ENCODE data around the gene OSR1.
A peak's percentile ranks its signal among the peaks of the same experiment; 100 is the strongest.

- TF ChIP-seq, protein P1, sequence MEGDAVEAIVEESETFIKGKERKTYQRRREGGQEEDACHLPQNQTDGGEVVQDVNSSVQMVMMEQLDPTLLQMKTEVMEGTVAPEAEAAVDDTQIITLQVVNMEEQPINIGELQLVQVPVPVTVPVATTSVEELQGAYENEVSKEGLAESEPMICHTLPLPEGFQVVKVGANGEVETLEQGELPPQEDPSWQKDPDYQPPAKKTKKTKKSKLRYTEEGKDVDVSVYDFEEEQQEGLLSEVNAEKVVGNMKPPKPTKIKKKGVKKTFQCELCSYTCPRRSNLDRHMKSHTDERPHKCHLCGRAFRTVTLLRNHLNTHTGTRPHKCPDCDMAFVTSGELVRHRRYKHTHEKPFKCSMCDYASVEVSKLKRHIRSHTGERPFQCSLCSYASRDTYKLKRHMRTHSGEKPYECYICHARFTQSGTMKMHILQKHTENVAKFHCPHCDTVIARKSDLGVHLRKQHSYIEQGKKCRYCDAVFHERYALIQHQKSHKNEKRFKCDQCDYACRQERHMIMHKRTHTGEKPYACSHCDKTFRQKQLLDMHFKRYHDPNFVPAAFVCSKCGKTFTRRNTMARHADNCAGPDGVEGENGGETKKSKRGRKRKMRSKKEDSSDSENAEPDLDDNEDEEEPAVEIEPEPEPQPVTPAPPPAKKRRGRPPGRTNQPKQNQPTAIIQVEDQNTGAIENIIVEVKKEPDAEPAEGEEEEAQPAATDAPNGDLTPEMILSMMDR (IDR thresholded peaks at IDR 0.05): peak; percentile 34; the same call in 1 of the 2 replicates
- no peak for TF ChIP-seq REST (IDR thresholded peaks at IDR 0.05; ENCODE audit: insufficient read depth in 1 of 2, low read depth in 2 of 2, low read length in 1 of 2)
Observed at GRCh38 chr2:19369341-19369955, 11.0 kb upstream of the OSR1 start.
